MG63 (cell line): ENCODE measurements around the gene HPN. TPM values are rescaled to one million over a fixed set of nuclear protein-coding genes. Genes with fewer than 3 reads are reported as not detected.

Experiments used
- DNase-seq: peaks from one replicate; pipeline ENCODE4 v3.0.0-alpha.2; 2020
- H3K27me3 ChIP-seq: fragments of 250-450 bp; sonication (Bioruptor Pico); 2 replicates; pipeline ENCODE4 v1.5.1; 2020; ENCODE audit warnings: mild to moderate bottlenecking, moderate library complexity
- H3K36me3 ChIP-seq: fragments of 250-450 bp; sonication (Bioruptor Pico); 2 replicates; pipeline ENCODE4 v1.5.1; 2020; ENCODE audit warnings: mild to moderate bottlenecking, moderate library complexity
- H3K4me3 ChIP-seq: fragments of 250-450 bp; sonication (Bioruptor Pico); 2 replicates; pipeline ENCODE4 v1.5.1; 2020; ENCODE audit warnings: mild to moderate bottlenecking, moderate library complexity
- H3K9me3 ChIP-seq: fragments of 250-450 bp; sonication (Bioruptor Pico); 2 replicates; pipeline ENCODE4 v1.5.1; 2020; ENCODE audit warnings: mild to moderate bottlenecking, moderate library complexity
- total RNA-seq: library from RNA; depleted of rRNA; stranded (reverse); fragments of >200 nt; shearing (Covaris generic); gene quantifications from 2 replicates; pipeline ENCODE4 v1.2.3, GENCODE V29; 2014; ENCODE audit warnings: low replicate concordance

The HPN gene
- total RNA-seq, 1 experiment from 2014 or later, result not detected

GRCh38 chr19:35033067-35034004 is 8.2 kb upstream of the HPN start:
- 0 out of 2 replicates have a peak, but pooled peaks cover 1% of the 10 kb centered on the region for H3K36me3 ChIP-seq
- H3K9me3 ChIP-seq, result no peaks in the 10 kb centered on the region
- no peak overlapping the region for H3K4me3 ChIP-seq
- peaks cover 16% of the 10 kb centered on the region for H3K27me3 ChIP-seq
- DNase-seq, result no peak

GRCh38 chr19:35034005-35034502 is 7.5 kb upstream of the HPN start:
- Histone ChIP-seq H3K36me3 (no peaks in the 10 kb centered on the region), H3K9me3 (no peaks in the 10 kb centered on the region), H3K27me3 (peaks cover 16% of the 10 kb centered on the region), H3K4me3 (no peak overlapping the region)
- no peak for DNase-seq

- DNase-seq, result no peak
- peaks cover 15% of the 10 kb centered on the region for H3K27me3 ChIP-seq
- H3K4me3 ChIP-seq, result no peak overlapping the region
- H3K9me3 ChIP-seq, result no peaks in the 10 kb centered on the region
- H3K36me3 ChIP-seq, result no peaks in the 10 kb centered on the region
Observed at GRCh38 chr19:35034588-35035382, 6.7 kb upstream of the HPN start.

GRCh38 chr19:35037716-35038622 is 3.6 kb upstream of the HPN start:
- Histone ChIP-seq H3K36me3 (no peaks in the 10 kb centered on the region), H3K9me3 (no peaks in the 10 kb centered on the region), H3K4me3 (no peak overlapping the region), H3K27me3 (no peaks in the 10 kb centered on the region)
- peak; percentile 24 for DNase-seq

GRCh38 chr19:35038623-35039512 is 2.7 kb upstream of the HPN start:
- Histone ChIP-seq H3K4me3 (no peak overlapping the region), H3K27me3 (no peaks in the 10 kb centered on the region), H3K36me3 (no peaks in the 10 kb centered on the region), H3K9me3 (no peaks in the 10 kb centered on the region)
- no peak for DNase-seq

- no peaks in the 10 kb centered on the region for H3K36me3 ChIP-seq
- no peak for DNase-seq
- no peaks in the 10 kb centered on the region for H3K9me3 ChIP-seq
- no peak overlapping the region for H3K4me3 ChIP-seq
- H3K27me3 ChIP-seq, result no peaks in the 10 kb centered on the region
Observed at GRCh38 chr19:35039881-35040825, 1.4 kb upstream of the HPN start.

GRCh38 chr19:35040826-35041547 is 534 bp upstream of the HPN start:
- H3K4me3 ChIP-seq, result no peak overlapping the region
- DNase-seq, result no peak
- H3K9me3 ChIP-seq, result no peaks in the 10 kb centered on the region
- H3K36me3 ChIP-seq, result no peaks in the 10 kb centered on the region
- no peaks in the 10 kb centered on the region for H3K27me3 ChIP-seq

DNA sequence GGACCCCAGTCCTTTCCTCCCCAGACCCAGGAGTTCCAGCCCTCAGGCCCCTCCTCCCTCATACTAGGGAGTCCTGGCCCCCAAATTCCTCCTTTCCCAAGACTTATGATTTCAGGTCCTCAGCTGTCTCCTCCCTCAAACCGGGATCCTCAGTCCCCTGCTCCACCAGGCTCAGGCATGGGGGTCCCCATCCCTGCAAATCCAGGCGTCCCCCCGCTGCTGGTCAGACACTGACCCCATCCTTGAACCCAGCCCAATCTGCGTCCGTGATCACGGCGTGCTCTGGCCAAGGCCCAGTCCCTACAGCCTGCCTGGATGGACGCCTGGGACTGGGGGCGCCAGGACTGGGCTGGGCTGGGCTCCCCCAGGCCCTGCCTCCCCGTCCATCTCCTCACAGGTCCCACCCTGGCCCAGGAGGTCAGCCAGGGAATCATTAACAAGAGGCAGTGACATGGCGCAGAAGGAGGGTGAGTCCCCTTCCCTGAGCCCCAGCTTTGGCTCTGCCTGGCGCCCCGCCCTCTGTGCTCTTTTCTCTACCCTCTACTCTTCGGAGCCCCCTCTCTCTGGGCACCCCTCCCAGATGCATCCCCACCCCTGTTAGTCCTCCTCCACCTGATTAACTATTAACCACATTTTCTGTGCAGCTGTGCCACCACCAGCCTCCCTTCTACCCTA is 672 bp downstream of the HPN start:
- no peak for DNase-seq
- Histone ChIP-seq H3K27me3 (no peaks in the 10 kb centered on the region), H3K4me3 (no peak overlapping the region), H3K9me3 (no peaks in the 10 kb centered on the region), H3K36me3 (no peaks in the 10 kb centered on the region)

DNA sequence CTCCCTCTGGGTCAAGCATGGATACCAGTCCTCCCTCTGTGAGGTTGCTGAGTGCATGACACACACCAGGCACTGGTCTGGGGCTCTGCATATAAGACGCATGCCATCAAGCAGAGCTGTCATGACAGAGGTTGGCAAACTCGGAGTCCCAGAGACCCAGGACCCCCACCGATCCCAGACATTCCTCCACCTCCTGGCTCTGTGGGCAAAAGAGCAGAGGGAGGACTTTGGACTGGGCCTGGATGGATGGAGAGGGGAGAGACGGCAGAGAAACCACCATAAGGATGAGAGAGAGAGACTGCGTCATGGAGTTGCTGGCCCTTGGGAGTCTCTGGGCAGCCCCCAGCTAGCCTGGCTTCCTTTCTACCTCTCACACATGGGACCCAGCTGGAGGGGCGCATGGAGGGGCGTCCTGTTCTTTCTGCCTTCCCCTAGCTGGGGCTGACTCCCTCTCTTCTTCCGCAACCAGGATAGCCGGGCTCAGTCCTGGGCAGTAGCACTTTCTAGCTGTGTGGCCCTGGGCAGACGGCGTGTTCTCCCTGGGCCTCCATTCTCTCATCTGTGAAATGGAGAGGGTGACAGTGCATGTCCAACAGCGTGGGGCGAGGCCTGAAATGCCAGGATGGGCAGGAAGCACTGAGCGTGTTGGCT is 1.6 kb downstream of the HPN start:
- no peak for DNase-seq
- H3K27me3 ChIP-seq, result no peaks in the 10 kb centered on the region
- no peaks in the 10 kb centered on the region for H3K36me3 ChIP-seq
- H3K9me3 ChIP-seq, result no peaks in the 10 kb centered on the region
- no peak overlapping the region for H3K4me3 ChIP-seq

GRCh38 chr19:35043906-35044305 is 2.4 kb downstream of the HPN start:
- no peaks in the 10 kb centered on the region for H3K36me3 ChIP-seq
- H3K27me3 ChIP-seq, result no peaks in the 10 kb centered on the region
- H3K4me3 ChIP-seq, result no peak overlapping the region
- no peaks in the 10 kb centered on the region for H3K9me3 ChIP-seq
- DNase-seq, result no peak

- Histone ChIP-seq H3K4me3 (no peak overlapping the region), H3K36me3 (no peaks in the 10 kb centered on the region), H3K27me3 (no peaks in the 10 kb centered on the region), H3K9me3 (no peaks in the 10 kb centered on the region)
- DNase-seq, result peak; percentile 44
Observed at GRCh38 chr19:35044317-35045117, 3.0 kb downstream of the HPN start.

- DNase-seq, result peak; percentile 56
Observed at GRCh38 chr19:35045667-35046300, 4.3 kb downstream of the HPN start.

More at GRCh38 chr19:35045667-35046300, 4.3 kb downstream of the HPN start:
- Histone ChIP-seq H3K9me3 (no peaks in the 10 kb centered on the region), H3K4me3 (no peak overlapping the region), H3K27me3 (no peaks in the 10 kb centered on the region), H3K36me3 (no peaks in the 10 kb centered on the region)
